Stimulated activated CD4-positive, alpha-beta T cell treated with anti-CD3 and anti-CD28 coated beads, Interleukin-12 subunit alpha, Interleukin-12 subunit beta, amount 100 ng/mL, for 24 hours (primary cell): ENCODE results near the gene CELA2A.

Experiments
- DNase-seq, 2 experiments: peaks; one replicate each; pipeline ENCODE4 v3.0.0-alpha.2; 2020; ENCODE audit warnings: low read depth in 2 of 2

CELA2A gene

GRCh38 chr1:15456313-15456954 is at the start of gene CELA2A:
Gene CELA2A, plus strand, starts transcription at chr1:15456732. Its CDS starts 22 bp downstream, at chr1:15456754.
- no peak for DNase-seq

GRCh38 chr1:15407580-15407979 is 49.0 kb upstream of the CELA2A start:
- no peak for DNase-seq

DNA sequence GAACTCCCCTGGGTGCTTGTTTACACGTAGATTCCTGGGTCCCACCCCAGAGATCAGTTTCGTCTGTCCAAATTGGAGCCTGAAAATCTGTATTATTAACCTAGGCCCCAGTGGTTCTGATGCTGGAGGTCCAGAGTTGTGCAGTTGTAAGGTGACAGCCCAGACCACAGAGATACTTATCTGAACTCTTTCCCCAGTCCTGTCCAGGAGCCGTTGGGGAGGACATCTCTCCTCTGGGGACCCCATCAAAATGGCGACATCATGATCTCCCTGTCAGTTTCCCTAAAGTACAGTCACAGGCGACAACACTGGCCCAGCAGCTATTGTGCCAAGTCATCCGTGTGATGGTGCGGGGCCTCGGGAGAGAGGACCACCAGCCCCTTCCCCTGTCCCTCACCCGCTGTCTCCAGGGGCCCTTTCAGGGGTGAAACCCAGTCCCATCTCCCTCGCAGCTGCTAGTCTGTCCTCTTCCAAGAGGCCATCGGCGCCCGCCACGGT is 47.6 kb upstream of the CELA2A start:
- no peak for DNase-seq

- DNase-seq: peak; percentile 66 to 87
These were observed 46.9 kb upstream of the CELA2A start, which contains the start of gene EFHD2 for GRCh38 chr1:15409388-15410222. Gene EFHD2, plus strand, starts transcription at chr1:15409888. Its CDS starts 84 bp downstream, at chr1:15409972.

GRCh38 chr1:15410223-15410883 is 46.2 kb upstream of the CELA2A start:
- no peak for DNase-seq

DNA sequence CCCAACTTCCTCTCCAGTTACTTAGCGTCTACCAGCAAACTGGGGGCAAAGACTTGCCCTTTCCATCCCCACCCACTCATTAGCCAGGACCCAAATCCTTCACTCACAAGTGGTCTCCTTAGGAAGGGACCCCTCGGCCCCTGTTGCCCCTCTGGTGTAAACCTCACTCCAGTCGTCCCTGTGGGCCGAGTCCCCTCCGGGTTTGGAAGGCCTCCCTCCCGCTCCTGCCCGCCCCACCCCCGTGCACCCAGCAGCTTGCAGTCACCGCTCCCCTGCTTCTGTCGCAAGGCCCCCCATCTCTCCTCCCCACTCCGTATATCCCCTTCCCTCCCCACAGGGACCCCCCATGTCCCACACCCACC is 45.7 kb upstream of the CELA2A start:
- no peak for DNase-seq

- no peak for DNase-seq
These were observed 44.9 kb upstream of the CELA2A start for GRCh38 chr1:15411593-15412137.

GRCh38 chr1:15412175-15412800 is 44.2 kb upstream of the CELA2A start:
- DNase-seq: no peak

DNA sequence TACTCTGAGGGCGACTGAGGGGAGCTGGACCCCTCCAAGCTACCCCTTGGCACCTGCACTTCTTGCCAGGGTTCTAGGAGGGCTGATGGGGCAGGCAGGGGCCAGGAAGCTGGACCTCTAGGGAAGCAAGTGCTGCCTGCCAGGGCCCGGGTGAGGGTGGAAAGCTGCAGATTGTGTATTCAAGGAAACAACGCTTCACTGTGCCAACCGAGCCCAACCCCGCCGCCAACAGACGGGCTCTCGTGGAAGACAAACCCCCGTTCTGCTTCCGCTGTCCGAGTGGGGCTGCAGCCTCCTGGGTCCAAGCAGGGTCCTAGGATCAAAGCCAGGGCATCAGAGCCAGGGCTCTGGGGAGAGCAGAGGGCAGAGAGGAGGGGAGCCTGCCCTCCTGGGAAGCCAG is 43.7 kb upstream of the CELA2A start:
- DNase-seq: no peak

DNA sequence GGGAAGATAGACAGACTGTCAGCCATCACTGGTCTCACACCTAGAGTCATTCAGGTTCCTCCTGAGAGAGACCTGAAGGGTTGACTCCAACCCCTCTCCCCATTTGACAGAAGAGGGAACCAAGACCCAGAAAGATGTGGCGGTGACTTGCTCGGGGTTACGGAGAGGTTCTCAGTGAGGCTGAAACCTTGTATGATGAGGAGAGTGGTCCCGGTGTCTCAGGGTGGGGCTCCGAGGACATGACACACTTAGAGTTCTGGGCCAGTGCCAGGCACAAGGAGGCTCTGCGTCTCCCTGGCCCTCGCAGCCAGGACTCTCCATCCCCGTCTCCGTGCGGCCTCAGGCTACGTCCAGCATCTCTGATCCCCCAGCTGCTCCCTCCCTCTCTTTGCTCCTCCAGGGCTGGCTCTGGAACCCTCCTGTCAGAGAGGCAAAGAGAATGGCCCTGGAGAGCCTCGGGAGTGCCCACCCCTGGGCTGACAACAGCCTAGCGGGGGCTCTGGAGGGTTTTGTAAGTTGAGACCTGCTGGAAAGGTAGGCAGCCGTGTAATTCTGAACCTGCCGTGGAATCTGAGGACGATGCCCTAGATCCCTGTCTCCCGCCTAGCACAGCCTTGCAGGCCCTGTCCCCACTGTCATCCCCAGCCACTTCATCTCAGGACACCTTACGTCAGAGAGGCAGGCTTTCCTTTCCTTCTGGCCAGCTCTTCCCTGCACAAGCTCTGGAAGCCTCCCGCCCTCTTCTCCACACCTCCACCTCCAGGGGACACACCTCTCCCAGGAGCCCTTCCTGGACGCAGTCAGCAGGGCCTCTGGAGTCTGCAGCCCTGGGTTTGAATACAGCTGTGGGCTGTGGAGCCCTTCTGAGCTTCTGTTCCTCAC is 42.7 kb upstream of the CELA2A start:
- DNase-seq: no peak

- DNase-seq: no peak
These were observed 42.0 kb upstream of the CELA2A start for GRCh38 chr1:15414445-15414983.

GRCh38 chr1:15417059-15417934 is 39.2 kb upstream of the CELA2A start:
- DNase-seq: peak in 1 of 2 experiments; percentile 38

DNA sequence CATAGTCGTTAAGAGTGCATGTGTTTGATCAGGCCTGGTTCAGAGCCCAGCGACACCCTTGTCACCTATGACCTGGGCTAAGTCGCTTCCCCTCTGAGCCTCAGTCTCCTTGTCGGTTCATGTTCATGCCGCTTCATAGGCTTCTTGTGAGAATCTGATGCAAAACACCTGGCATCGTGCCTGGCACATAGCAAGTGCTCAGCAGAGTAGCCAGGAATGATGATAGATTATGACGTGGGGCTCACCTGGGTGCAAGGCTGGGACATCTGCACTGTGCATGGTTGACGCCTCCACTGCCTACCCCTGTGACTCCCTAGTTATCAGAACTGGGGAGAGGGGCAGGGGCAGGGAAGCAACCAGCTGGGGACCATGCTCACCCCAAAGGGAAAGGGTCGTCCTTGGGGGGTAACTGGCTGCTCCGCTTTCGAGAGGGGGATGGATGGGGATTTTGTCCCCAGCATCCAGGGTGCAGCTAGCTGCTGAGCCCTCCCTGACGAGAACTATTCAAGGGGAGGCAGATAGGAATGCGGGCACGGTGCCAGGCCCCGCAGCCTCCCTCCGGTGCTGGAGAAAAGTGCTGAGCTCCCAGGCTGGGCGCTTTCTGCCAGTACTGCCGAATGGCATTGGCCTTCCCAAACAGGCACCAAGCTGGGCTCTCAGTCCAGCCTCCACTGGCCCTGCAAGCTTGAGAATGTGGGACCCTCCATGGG is 37.6 kb upstream of the CELA2A start:
- DNase-seq: no peak

DNA sequence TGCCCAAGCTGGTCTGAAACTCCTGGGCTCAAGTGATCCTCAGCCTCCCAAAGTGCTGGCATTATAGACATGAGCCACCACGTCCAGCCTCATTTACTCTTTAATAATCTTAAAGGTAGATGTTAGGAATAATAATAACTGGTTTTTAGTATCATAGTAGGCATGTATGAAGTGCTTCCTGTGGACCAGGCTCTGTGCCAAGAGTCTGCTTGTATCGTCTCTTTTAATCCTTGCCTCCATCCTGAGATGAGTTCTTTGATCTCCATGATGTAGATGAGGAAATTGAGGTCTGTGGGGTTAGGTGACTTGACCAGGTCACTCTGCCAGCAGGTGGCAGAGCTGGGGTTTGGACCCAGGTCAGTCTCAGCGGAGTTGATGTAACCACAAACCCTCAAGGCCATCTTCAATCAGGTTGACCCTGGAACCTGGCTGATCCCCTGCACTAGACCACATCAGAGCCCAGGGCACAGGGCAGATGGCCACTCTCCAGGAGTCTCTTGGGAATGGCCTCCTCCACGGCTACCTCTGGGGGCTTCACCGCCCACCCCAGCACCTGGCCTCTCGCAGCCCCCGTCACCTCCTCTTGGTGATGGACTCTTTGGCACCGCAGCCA is 35.6 kb upstream of the CELA2A start:
- DNase-seq: no peak

DNA sequence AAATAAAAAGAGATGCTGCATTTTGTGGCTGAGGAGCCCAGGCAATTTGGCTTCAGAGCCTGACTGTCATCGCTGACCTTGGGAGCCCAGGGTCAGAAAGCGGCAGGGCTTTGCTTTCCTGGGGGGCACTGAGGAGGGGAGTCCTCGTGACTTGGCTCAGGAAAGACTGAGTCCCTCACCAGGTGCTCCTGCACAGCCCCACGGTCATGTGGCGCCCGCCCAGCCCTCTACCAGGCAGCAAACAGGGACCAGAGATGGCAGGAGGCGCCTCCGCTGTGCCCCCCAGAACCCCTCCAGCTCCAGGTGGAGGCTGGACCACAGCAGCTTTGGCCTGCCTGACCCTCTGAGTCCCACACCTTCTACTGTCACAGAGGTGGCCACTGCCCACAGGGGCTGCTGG is 33.7 kb upstream of the CELA2A start:
- DNase-seq: no peak

DNA sequence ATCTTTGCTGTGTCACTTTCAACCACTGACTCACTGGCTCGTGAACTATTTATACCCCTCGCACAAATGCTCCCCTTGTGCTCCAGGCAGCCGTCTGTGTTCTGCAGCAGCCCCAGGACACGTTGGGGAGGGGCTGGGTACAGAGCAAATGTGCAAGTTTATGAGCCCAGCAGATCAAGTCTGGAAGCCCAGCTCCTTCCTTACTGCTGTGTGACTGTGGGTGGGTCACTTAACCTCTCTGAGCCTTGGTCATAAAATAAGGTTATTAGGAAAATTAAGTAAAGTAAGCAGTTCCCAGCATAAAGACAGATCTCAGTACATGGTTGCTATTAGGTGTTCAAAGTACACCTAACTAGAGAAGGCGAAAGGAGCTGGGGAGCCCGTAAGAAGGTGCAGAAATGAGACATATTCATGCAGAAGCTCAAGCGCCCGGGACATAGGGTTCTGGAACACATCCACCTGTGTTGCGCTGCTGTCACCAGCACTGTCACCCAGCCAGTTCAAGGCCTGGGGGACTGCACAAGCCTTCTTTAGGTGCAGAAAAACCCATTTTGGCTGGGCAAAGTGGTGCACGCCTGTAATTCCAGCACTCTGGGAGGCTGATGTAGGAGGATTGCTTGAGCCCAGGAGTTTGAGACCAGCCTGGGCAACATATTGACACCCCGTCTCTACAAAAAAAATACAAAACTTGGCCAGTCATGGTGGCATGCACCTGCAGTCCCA is 33.0 kb upstream of the CELA2A start:
- DNase-seq: no peak

DNA sequence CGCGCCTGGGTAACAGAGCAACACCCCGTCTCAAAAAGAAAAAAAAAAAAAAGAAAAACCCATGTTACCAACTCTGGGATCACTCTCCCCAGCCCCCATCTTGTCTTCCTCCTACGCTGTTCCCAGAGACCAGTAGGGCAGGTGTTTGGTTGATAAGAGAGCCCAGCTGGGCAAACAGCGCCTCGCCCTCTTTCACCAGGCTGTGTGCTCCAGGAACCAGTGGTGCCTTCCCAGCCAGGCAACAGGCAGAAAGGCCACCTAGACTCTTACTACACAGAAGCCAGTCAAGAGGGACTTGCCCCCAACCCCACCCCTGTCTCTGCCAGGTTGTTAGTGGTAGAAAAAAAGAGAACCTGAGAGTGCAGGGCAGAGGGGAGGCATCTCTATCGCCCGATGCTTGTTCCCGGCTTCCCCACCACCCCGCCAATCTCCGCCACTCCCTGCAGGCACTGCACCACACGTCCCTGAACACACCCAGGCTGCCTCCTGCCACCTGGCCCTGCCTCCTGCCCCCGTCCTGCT is 32.3 kb upstream of the CELA2A start:
- DNase-seq: no peak
